GM19099 (cell line): ENCODE data around the gene TOX2.

ENCODE experiments used
- POLR2A ChIP-seq: IDR thresholded peaks from 3 replicates; pipeline ENCODE4 v1.6.1; 2011; ENCODE audit warnings: low read depth; ENCODE audit not compliant: insufficient read length; ENCODE audit errors: extremely low read depth

TOX2 gene

GRCh38 chr20:44039741-44040140 lies 125.1 kb downstream of the TOX2 start:
- no peak for TF ChIP-seq POLR2A

GRCh38 chr20:44040202-44040915 lies 125.7 kb downstream of the TOX2 start:
- no peak for TF ChIP-seq POLR2A

- TF ChIP-seq POLR2A, result no peak
These were observed 126.3 kb downstream of the TOX2 start for GRCh38 chr20:44041001-44041400.

GRCh38 chr20:44050327-44050726 lies 135.7 kb downstream of the TOX2 start:
- TF ChIP-seq POLR2A, result no peak

GRCh38 chr20:44050925-44051660 lies 136.4 kb downstream of the TOX2 start:
- no peak for TF ChIP-seq POLR2A

- TF ChIP-seq POLR2A, result no peak
These were observed 137.0 kb downstream of the TOX2 start for GRCh38 chr20:44051661-44052000.

- no peak for TF ChIP-seq POLR2A
These were observed 137.5 kb downstream of the TOX2 start for GRCh38 chr20:44052166-44052565.

- no peak for TF ChIP-seq POLR2A
These were observed 138.4 kb downstream of the TOX2 start for GRCh38 chr20:44053046-44053445.

- TF ChIP-seq POLR2A, result no peak
These were observed 139.5 kb downstream of the TOX2 start for GRCh38 chr20:44054118-44054517.

GRCh38 chr20:44054849-44055248 lies 140.2 kb downstream of the TOX2 start:
- TF ChIP-seq POLR2A, result no peak

GRCh38 chr20:44056010-44056698 lies 141.5 kb downstream of the TOX2 start:
- TF ChIP-seq POLR2A, result no peak

GRCh38 chr20:44057698-44058675 lies 143.3 kb downstream of the TOX2 start:
- no peak for TF ChIP-seq POLR2A

GRCh38 chr20:44064501-44065400 lies 150.1 kb downstream of the TOX2 start:
- no peak for TF ChIP-seq POLR2A
